HUES64 (cell line): ENCODE measurements around the gene PF4V1.

Experiments
- H3K27ac ChIP-seq: 2 replicates; pipeline ENCODE4 v1.7.0; 2013; ENCODE audit warnings: low read depth, low read length, inconsistent platforms
- H3K27me3 ChIP-seq: 2 replicates; pipeline ENCODE4 v1.6.1; 2013; ENCODE audit warnings: mild to moderate bottlenecking, low read length; ENCODE audit not compliant: insufficient read depth
- H3K36me3 ChIP-seq: 2 replicates; pipeline ENCODE4 v1.6.1; 2013; ENCODE audit warnings: mild to moderate bottlenecking, low read length; ENCODE audit not compliant: insufficient read depth
- H3K4me1 ChIP-seq: 2 replicates; pipeline ENCODE4 v1.6.1; 2013; ENCODE audit warnings: mild to moderate bottlenecking, low read length, moderate library complexity; ENCODE audit not compliant: insufficient read depth
- H3K4me3 ChIP-seq: 2 replicates; pipeline ENCODE4 v1.5.1; 2013; ENCODE audit warnings: mild to moderate bottlenecking, low read length, moderate library complexity
- H3K9ac ChIP-seq: 2 replicates; pipeline ENCODE4 v1.6.1; 2013; ENCODE audit warnings: mild to moderate bottlenecking, low read depth, low read length
- H3K9me3 ChIP-seq: 2 replicates; pipeline ENCODE4 v1.6.1; 2013; ENCODE audit warnings: low read depth, low read length; ENCODE audit not compliant: insufficient read depth
- WGBS: fragments of 150-250, 120-280 bp; methylation state at CpG from one replicate; pipeline ENCODE4 v1.1.7; 2013; ENCODE audit warnings: missing lambda C conversion rate; 5-methylcytosine and 5-hydroxymethylcytosine counted together

The PF4V1 gene

DNA sequence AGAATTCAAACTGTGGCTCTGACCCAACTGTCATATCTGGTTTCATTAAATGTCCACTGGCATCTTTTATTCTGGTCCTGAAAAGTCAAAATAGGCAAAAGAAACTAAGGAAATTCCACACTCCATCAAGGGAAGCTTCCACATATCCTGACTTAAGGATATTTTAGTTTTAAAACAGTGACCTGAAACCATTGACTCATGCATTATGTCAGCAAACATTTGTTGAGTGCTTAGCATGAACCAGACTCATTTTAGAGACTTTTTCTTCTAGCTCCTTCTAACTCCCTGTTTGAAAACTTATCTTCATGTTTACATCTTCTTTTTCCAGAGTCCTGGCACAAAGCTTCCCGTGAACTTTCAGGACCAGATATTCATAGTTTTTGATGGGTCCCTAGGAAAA lies 9.2 kb downstream of the PF4V1 start:
- Histone ChIP-seq H3K36me3 (no peaks in the 10 kb centered on the region), H3K27ac (no peak overlapping the region), H3K4me1 (no peaks in the 10 kb centered on the region)

DNA sequence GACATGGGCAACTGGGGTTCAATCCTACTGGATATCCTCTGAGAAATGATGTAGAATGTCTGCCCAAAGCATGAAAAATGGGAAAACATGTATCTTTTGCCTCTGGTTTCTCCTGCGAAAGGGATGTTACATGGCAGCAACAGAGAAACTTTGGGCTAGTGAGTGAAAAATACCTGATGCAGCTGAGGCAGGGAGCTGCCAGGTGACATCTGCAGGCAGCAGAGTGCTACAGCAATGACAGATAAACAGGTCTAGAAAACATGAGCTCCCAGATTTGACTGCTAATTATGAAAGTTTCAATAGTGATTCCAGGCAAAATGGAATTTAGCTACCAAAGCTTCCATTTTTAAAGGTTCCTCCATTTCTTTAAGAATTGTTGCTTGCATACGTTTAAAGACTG lies 11.3 kb downstream of the PF4V1 start:
- H3K9ac ChIP-seq, result no peak overlapping the region
- 77% methylated on average over 2 of the region's 2 CpGs for WGBS
- no peaks in the 10 kb centered on the region for H3K36me3 ChIP-seq
- no peak overlapping the region for H3K4me3 ChIP-seq
- peaks cover 5% of the 10 kb centered on the region; the same call in 1 of the 2 replicates for H3K4me1 ChIP-seq
- no peaks in the 10 kb centered on the region for H3K9me3 ChIP-seq
- H3K27me3 ChIP-seq, result peaks cover 17% of the 10 kb centered on the region
- H3K27ac ChIP-seq, result no peak overlapping the region

More for the DNA sequence above, 9.2 kb downstream of the PF4V1 start:
- H3K27me3 ChIP-seq, result no peaks in the 10 kb centered on the region
- H3K9me3 ChIP-seq, result no peaks in the 10 kb centered on the region
- WGBS, result 100% methylated on average over 1 of the region's 1 CpG
- no peak overlapping the region for H3K9ac ChIP-seq
- no peak overlapping the region for H3K4me3 ChIP-seq

DNA sequence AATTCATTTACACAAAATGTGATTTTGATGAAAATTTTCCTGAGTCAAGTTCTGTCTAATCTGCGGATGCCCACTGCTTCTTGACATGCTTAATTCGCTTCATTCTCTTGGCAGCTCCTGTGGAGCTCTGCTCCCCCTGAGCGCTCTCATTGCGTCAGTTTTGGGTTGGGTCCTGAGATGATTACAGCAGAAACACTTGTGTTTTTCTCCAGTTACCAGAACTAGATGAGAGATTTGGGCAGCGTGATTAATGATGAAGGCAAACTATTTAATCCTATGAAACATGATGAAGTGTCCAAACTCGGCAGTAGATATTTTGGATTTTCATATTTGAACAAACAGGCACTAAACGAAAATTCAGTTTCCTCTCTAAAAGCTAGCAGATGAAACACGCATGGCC lies 11.9 kb downstream of the PF4V1 start:
- no peak overlapping the region for H3K9ac ChIP-seq
- peaks cover 5% of the 10 kb centered on the region; the same call in 1 of the 2 replicates for H3K4me1 ChIP-seq
- 93% methylated on average over 7 of the region's 8 CpGs for WGBS
- H3K4me3 ChIP-seq, result no peak overlapping the region
- no peaks in the 10 kb centered on the region for H3K36me3 ChIP-seq
- H3K9me3 ChIP-seq, result no peaks in the 10 kb centered on the region
- no peak overlapping the region for H3K27ac ChIP-seq
- H3K27me3 ChIP-seq, result peaks cover 23% of the 10 kb centered on the region

DNA sequence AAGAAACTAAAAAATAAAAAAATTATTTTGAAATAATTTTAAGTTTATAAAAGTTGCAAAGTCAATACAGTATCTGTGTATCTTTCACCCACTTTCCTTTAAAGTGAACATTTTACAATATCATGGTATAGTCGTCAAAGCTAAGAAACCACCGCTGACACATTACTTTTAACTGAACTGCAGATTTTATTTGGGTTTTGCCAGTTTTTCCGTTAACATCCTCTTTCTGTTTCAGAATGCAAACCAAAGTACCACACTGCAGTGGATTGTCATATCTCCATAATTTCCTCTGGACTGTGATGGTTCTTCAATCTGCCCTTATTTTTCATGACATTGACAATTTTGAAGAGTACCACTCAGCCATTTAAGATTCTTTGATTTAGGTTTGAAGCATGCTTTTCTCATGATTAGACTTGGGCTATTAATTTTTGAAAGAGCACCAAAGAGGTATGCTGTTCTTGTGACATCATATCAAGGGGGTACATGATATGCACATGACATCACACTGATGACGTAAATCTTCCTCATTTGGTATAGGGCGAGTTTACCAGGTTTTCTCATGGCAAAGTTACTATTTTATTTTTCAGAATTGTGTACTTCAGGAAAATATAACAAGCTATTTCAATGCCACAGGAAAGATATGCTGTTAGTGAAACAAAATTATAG lies 12.5 kb downstream of the PF4V1 start:
- H3K4me1 ChIP-seq, result peaks cover 5% of the 10 kb centered on the region; the same call in 1 of the 2 replicates
- H3K9ac ChIP-seq, result no peak overlapping the region
- WGBS, result 92% methylated on average over 5 of the region's 5 CpGs
- no peaks in the 10 kb centered on the region for H3K9me3 ChIP-seq
- no peak overlapping the region for H3K4me3 ChIP-seq
- H3K36me3 ChIP-seq, result no peaks in the 10 kb centered on the region
- H3K27ac ChIP-seq, result no peak overlapping the region
- H3K27me3 ChIP-seq, result peaks cover 29% of the 10 kb centered on the region

DNA sequence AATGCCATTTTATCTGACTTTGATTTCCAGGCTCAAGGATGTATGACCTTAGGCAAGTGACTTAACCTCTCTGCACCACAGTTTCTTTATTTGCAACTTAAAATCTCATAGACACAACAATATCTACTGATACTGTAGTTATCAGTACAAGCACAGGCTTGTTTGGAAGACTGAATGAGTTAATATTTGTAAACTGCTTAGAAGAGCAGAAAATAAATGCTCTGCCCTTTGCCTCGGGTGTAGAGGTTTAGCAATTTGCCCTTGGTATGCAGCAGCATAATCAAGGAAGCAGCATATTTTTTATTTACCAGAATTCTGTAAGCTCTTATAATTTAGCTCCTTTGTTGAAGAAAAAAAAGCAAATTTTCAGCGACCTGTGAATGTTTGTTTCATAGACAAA lies 13.2 kb downstream of the PF4V1 start:
- Histone ChIP-seq H3K4me3 (no peak overlapping the region), H3K4me1 (peaks cover 5% of the 10 kb centered on the region; the same call in 1 of the 2 replicates), H3K27ac (no peak overlapping the region), H3K36me3 (no peaks in the 10 kb centered on the region), H3K27me3 (peaks cover 31% of the 10 kb centered on the region), H3K9me3 (no peaks in the 10 kb centered on the region), H3K9ac (no peak overlapping the region)
- 63% methylated on average over 1 of the region's 2 CpGs for WGBS

DNA sequence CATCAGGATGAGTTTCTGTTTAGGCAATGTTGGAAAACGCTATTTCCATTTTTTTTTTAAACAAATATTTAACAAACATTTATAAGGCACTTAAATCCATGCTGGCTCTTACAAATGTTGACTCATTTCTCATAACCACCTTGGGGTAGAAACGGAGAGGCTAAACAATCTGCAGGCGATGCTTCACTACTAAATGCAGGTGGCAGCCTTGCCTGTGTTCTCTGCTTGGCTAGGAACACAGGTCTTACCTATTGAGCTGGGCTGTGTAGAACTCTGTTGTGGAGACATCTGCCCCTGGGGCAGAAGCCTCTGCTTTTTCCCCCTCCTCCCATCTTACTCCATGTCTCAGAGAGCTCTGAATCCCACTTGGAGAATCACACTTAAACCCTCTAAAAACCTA lies 14.7 kb downstream of the PF4V1 start:
- no peak overlapping the region for H3K9ac ChIP-seq
- H3K4me3 ChIP-seq, result no peak overlapping the region
- no peaks in the 10 kb centered on the region for H3K36me3 ChIP-seq
- 90% methylated on average over 3 of the region's 3 CpGs for WGBS
- H3K9me3 ChIP-seq, result no peaks in the 10 kb centered on the region
- H3K27me3 ChIP-seq, result peaks cover 31% of the 10 kb centered on the region
- H3K27ac ChIP-seq, result no peak overlapping the region
- peaks cover 5% of the 10 kb centered on the region; the same call in 1 of the 2 replicates for H3K4me1 ChIP-seq

DNA sequence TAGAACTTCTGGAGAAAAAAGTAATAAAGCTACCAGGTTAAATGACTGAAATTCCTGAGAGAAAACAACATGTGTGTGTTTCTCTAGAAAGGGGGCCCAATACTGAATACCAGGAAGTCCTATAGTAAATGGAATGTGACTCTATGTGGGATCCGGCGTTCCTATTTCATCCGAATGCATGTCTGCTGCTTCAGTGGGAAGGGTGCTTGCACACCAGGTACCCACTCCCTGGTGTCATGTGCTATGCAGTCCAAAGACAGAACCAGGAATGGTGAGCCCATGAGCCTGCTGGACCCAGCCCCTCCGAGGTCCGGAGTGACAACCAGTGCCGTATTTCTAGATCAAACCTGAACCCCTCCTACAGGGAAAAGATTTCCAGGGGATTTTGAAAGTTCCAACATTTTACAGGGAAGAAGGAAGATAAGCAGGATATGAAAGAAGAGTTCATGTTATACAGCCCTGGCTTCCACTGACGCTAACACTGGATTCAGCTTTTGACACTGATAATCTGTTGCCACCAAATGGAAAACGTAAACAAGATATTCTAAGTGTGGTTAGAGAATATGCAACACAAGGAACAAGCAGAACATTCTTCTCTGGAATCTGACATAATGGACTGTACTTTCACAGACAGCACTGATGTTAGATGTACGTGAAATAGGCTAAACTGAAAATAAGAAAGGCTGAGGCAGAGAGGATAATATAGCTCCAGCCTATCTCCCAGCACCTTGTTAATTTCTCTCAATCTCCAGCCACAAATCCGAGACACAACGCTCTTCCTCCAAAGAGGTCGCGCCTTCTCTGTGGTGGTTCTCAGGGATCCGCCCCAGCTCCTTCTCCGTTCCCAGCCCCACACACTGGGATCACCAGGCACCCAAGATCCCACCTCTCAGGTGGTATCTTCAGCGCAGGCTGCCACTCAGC lies 15.4 kb downstream of the PF4V1 start:
- Histone ChIP-seq H3K36me3 (no peaks in the 10 kb centered on the region), H3K4me1 (peaks cover 5% of the 10 kb centered on the region; the same call in 1 of the 2 replicates), H3K27ac (no peak overlapping the region), H3K9me3 (no peaks in the 10 kb centered on the region), H3K9ac (peak overlapping the region; percentile 53; the same call in 1 of the 2 replicates), H3K27me3 (peaks cover 31% of the 10 kb centered on the region), H3K4me3 (peak overlapping the region; percentile 66)
- WGBS, result 52% methylated on average over 15 of the region's 16 CpGs

DNA sequence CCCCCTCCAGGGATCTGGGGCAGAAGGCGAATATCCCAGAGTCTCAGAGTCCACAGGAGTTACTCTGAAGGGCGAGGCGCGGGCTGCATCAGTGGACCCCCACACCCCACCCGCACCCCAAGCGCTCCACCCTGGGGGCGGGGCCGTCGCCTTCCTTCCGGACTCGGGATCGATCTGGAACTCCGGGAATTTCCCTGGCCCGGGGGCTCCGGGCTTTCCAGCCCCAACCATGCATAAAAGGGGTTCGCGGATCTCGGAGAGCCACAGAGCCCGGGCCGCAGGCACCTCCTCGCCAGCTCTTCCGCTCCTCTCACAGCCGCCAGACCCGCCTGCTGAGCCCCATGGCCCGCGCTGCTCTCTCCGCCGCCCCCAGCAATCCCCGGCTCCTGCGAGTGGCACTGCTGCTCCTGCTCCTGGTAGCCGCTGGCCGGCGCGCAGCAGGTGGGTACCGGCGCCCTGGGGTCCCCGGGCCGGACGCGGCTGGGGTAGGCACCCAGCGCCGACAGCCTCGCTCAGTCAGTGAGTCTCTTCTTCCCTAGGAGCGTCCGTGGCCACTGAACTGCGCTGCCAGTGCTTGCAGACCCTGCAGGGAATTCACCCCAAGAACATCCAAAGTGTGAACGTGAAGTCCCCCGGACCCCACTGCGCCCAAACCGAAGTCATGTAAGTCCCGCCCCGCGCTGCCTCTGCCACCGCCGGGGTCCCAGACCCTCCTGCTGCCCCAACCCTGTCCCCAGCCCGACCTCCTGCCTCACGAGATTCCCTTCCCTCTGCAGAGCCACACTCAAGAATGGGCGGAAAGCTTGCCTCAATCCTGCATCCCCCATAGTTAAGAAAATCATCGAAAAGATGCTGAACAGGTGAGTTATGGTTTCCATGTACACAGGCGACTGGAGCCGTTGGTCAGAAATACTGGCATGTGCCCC lies 16.3 kb downstream of the PF4V1 start, which contains the start of gene CXCL1:
Gene CXCL1 (plus strand): TSS at position 264 of the 926 bp plus-strand sequence. CDS start 78 bp downstream, at position 342.
- Histone ChIP-seq H3K4me3 (peak within 1 kb of the TSS; percentile 66), H3K27ac (no peak within 1 kb of the TSS), H3K9ac (peak within 1 kb of the TSS; percentile 53), H3K36me3 (no peaks in the 10 kb centered on the region), H3K9me3 (no peaks in the 10 kb centered on the region), H3K4me1 (peaks cover 5% of the 10 kb centered on the region; the same call in 1 of the 2 replicates), H3K27me3 (peaks cover 31% of the 10 kb centered on the region)
- WGBS, result 7% methylated on average over 61 of the region's 61 CpGs

DNA sequence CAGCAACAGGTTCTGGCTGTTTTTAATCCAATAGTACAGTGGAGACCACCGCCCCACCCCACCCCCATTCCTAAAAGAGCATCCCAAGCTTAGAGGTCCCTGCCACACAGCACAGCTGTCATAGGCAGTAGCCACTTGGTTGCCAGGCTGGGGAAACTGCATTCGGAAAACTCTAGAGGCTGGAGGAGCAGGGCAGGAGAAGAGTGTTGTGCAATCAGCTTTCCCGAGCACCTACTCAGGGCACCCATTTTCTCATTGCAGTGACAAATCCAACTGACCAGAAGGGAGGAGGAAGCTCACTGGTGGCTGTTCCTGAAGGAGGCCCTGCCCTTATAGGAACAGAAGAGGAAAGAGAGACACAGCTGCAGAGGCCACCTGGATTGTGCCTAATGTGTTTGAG lies 17.2 kb downstream of the PF4V1 start:
- no peak overlapping the region for H3K27ac ChIP-seq
- no peak overlapping the region for H3K9ac ChIP-seq
- no peaks in the 10 kb centered on the region for H3K36me3 ChIP-seq
- H3K27me3 ChIP-seq, result peaks cover 31% of the 10 kb centered on the region
- H3K9me3 ChIP-seq, result no peaks in the 10 kb centered on the region
- peak overlapping the region; percentile 66; the same call in 1 of the 2 replicates for H3K4me3 ChIP-seq
- WGBS, result 81% methylated on average over 3 of the region's 3 CpGs
- H3K4me1 ChIP-seq, result peaks cover 5% of the 10 kb centered on the region; the same call in 1 of the 2 replicates

DNA sequence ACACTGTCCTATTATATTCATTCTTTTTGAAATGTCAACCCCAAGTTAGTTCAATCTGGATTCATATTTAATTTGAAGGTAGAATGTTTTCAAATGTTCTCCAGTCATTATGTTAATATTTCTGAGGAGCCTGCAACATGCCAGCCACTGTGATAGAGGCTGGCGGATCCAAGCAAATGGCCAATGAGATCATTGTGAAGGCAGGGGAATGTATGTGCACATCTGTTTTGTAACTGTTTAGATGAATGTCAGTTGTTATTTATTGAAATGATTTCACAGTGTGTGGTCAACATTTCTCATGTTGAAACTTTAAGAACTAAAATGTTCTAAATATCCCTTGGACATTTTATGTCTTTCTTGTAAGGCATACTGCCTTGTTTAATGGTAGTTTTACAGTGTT lies 17.7 kb downstream of the PF4V1 start:
- WGBS, result 95% methylated on average over 1 of the region's 1 CpG
- H3K36me3 ChIP-seq, result no peaks in the 10 kb centered on the region

More for the DNA sequence above, 17.7 kb downstream of the PF4V1 start:
- H3K27me3 ChIP-seq, result peaks cover 31% of the 10 kb centered on the region
- H3K27ac ChIP-seq, result no peak overlapping the region
- no peak overlapping the region for H3K9ac ChIP-seq
- H3K4me3 ChIP-seq, result no peak overlapping the region
- H3K9me3 ChIP-seq, result no peaks in the 10 kb centered on the region
- H3K4me1 ChIP-seq, result peaks cover 5% of the 10 kb centered on the region; the same call in 1 of the 2 replicates
